ENCODE results near the gene LMF1. TPM values are rescaled to one million over a fixed set of nuclear protein-coding genes. Genes with fewer than 3 reads are reported as not detected.

Gene LMF1
- total RNA-seq, 2 experiments from 2014 or later, result 9.5 to 12.2 TPM

GRCh38 chr16:851209-851810 lies 119.5 kb downstream of the LMF1 start:
- intact Hi-C loops (cut with DNase I, micrococcal nuclease), result no loop called here
- POLR2A ChIA-PET, result no interaction called here
- Mint-ChIP-seq H3K4me1 (no peaks in the 10 kb centered on the region), H3K27ac (no peak overlapping the region), H3K4me3 (no peak overlapping the region), H3K27me3 (no peaks in the 10 kb centered on the region), H3K36me3 (ENCODE audit: low read depth) (no peaks in the 10 kb centered on the region), H3K9me3 (ENCODE audit: low read depth) (peaks cover 5% of the 10 kb centered on the region)
- DNase-seq, result no peak
- ATAC-seq, result no peak
- CTCF ChIA-PET, result interaction anchor here (0.6 kb wide), 1 partner anchor 1569 kb away, joined by 5 read pairs; no protein-coding TSS in a partner anchor

DNA sequence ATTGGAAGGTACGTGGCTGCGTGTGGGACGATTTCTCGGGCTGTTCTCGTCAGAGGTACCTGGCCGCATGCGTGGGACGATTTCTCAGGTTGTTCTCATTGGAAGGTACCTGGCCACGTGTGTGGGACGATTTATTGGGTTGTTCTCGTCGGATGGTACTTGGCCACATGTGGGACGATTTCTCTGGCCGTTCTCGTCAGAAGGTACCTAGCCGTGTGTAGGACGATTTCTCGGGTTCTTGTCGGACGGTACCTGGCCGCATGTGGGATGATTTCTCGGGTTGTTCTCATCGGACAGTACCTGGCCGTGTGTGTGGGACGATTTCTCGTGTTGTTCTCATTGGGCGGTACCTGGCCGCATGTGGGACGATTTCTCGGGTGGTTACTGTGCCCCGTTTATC lies 120.1 kb downstream of the LMF1 start:
- CTCF ChIA-PET, result interaction anchor here (0.6 kb wide), 1 partner anchor 1570 kb away, joined by 5 read pairs; no protein-coding TSS in a partner anchor
- Mint-ChIP-seq H3K9me3 (ENCODE audit: low read depth) (peaks cover 5% of the 10 kb centered on the region), H3K27me3 (no peaks in the 10 kb centered on the region), H3K27ac (no peak overlapping the region), H3K4me1 (no peaks in the 10 kb centered on the region), H3K36me3 (ENCODE audit: low read depth) (no peaks in the 10 kb centered on the region), H3K4me3 (no peak overlapping the region)
- DNase-seq, result no peak
- no peak for ATAC-seq
- intact Hi-C loops (cut with DNase I, micrococcal nuclease), result no loop called here
- POLR2A ChIA-PET, result no interaction called here

- no peaks in the 10 kb centered on the region for H3K4me1 Mint-ChIP-seq
- ATAC-seq (no peak), DNase-seq (no peak)
- H3K27ac Mint-ChIP-seq, result no peak overlapping the region
- H3K27me3 Mint-ChIP-seq, result no peaks in the 10 kb centered on the region
- CTCF ChIA-PET, result interaction anchor here (0.6 to 0.7 kb wide), 3 partner anchors 22 to 209 kb away, joined by 3 read pairs; no protein-coding TSS in a partner anchor
- no peaks in the 10 kb centered on the region for H3K36me3 Mint-ChIP-seq (ENCODE audit: low read depth)
- intact Hi-C loops (cut with DNase I, micrococcal nuclease), result no loop called here
- H3K9me3 Mint-ChIP-seq (ENCODE audit: low read depth), result peaks cover 5% of the 10 kb centered on the region
- POLR2A ChIA-PET, result interaction anchor here (0.6 kb wide), 1 partner anchor 171 kb away, joined by 3 read pairs; no protein-coding TSS in a partner anchor
- no peak overlapping the region for H3K4me3 Mint-ChIP-seq
These were observed 122.1 kb downstream of the LMF1 start for GRCh38 chr16:848510-849253.

- ChIA-PET CTCF (no interaction called here), POLR2A (no interaction called here)
- H3K27ac Mint-ChIP-seq, result no peak overlapping the region
- no peaks in the 10 kb centered on the region for H3K36me3 Mint-ChIP-seq (ENCODE audit: low read depth)
- no peaks in the 10 kb centered on the region for H3K27me3 Mint-ChIP-seq
- DNase-seq (no peak), ATAC-seq (no peak)
- intact Hi-C loops (cut with DNase I, micrococcal nuclease), result no loop called here
- H3K4me1 Mint-ChIP-seq, result no peaks in the 10 kb centered on the region
- no peak overlapping the region for H3K4me3 Mint-ChIP-seq
- peaks cover 5% of the 10 kb centered on the region for H3K9me3 Mint-ChIP-seq (ENCODE audit: low read depth)
These were observed 122.9 kb downstream of the LMF1 start for GRCh38 chr16:847681-848445.

DNA sequence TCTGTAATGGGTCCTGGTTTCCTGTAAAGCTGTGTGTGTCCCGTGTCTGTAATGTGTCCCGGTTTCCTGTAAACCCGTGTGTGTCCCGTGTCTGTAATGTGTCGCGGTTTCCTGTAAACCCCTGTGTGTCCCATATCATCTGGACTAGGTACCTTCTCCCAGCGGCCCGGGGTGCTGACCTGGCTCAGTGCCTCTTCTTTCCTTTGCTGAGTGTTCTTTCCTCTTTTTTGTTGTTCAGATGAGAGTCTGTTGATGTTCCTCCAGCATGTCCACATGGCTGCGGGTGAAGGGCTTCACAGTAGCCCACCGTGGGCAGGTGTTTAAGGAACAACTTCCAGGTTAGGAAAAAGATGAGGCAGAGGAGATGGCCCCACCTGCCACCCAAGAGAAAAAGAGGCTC lies 123.6 kb downstream of the LMF1 start:
- H3K27ac Mint-ChIP-seq, result no peak overlapping the region
- intact Hi-C loops (cut with DNase I, micrococcal nuclease), result no loop called here
- no peaks in the 10 kb centered on the region for H3K4me1 Mint-ChIP-seq
- H3K27me3 Mint-ChIP-seq, result no peaks in the 10 kb centered on the region
- peaks cover 5% of the 10 kb centered on the region for H3K9me3 Mint-ChIP-seq (ENCODE audit: low read depth)
- CTCF ChIA-PET, result no interaction called here
- no peak for ATAC-seq
- no peak for DNase-seq
- no peaks in the 10 kb centered on the region for H3K36me3 Mint-ChIP-seq (ENCODE audit: low read depth)
- no peak overlapping the region for H3K4me3 Mint-ChIP-seq
- POLR2A ChIA-PET, result no interaction called here

GRCh38 chr16:845351-845745 lies 125.4 kb downstream of the LMF1 start:
- intact Hi-C loops (cut with DNase I, micrococcal nuclease), result no loop called here
- peaks cover 4% of the 10 kb centered on the region for H3K9me3 Mint-ChIP-seq (ENCODE audit: low read depth)
- peak; percentile 3 for DNase-seq
- no peaks in the 10 kb centered on the region for H3K36me3 Mint-ChIP-seq (ENCODE audit: low read depth)
- no peaks in the 10 kb centered on the region for H3K4me1 Mint-ChIP-seq
- CTCF ChIA-PET, result no interaction called here
- no peak overlapping the region for H3K4me3 Mint-ChIP-seq
- POLR2A ChIA-PET, result no interaction called here
- ATAC-seq, result no peak
- H3K27me3 Mint-ChIP-seq, result no peaks in the 10 kb centered on the region
- no peak overlapping the region for H3K27ac Mint-ChIP-seq

DNA sequence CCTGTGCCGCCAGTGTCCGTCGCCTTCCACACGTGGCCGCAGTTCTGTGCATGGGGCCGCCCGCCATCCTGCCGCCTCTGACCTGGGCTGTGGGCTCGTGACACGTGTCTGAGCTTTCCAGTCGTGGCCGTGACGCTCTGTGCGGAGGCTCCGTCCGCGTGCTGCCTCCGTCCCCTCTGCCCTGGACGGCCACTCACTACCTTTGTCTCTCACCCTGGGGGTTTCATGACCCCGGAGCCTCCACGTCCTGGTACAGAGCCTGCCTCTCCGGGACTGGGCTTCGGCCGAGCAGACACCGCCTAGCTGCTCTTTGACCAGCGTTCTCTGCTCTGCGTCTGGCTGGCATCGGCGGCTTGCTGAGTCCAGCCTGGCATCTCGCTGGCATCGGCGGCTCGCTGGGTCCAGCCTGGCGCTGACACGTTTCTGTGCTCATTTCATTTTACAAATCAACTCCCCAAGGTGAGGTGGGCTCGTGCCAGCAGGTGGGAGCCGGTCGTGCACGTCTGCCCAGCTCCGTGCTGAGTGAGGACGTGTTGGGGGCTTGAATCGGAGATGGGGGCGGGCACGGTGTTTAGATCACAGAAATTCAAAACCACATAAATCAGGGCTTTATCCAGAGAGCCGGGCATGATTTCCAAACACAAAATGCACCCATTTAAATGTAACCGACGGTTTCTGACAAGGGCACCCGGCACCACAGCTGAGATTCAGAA lies 126.0 kb downstream of the LMF1 start:
- CTCF ChIA-PET, result no interaction called here
- Mint-ChIP-seq H3K36me3 (ENCODE audit: low read depth) (no peaks in the 10 kb centered on the region), H3K9me3 (ENCODE audit: low read depth) (no peaks in the 10 kb centered on the region), H3K27me3 (no peaks in the 10 kb centered on the region), H3K4me3 (no peak overlapping the region), H3K27ac (no peak overlapping the region), H3K4me1 (no peaks in the 10 kb centered on the region)
- intact Hi-C loops (cut with DNase I, micrococcal nuclease), result no loop called here
- no peak for ATAC-seq
- peak; percentile 2 for DNase-seq
- POLR2A ChIA-PET, result no interaction called here

- no peak for ATAC-seq
- Mint-ChIP-seq H3K27me3 (no peaks in the 10 kb centered on the region), H3K4me3 (no peak overlapping the region), H3K9me3 (ENCODE audit: low read depth) (no peaks in the 10 kb centered on the region), H3K36me3 (ENCODE audit: low read depth) (no peaks in the 10 kb centered on the region), H3K4me1 (no peaks in the 10 kb centered on the region), H3K27ac (no peak overlapping the region)
- CTCF ChIA-PET, result no interaction called here
- POLR2A ChIA-PET, result no interaction called here
- DNase-seq, result no peak
- intact Hi-C loops (cut with DNase I, micrococcal nuclease), result no loop called here
These were observed 127.0 kb downstream of the LMF1 start for GRCh38 chr16:843771-844170.

GRCh38 chr16:842711-843560 lies 127.8 kb downstream of the LMF1 start:
- ATAC-seq (no peak), DNase-seq (no peak)
- Mint-ChIP-seq H3K4me3 (no peak overlapping the region), H3K27me3 (no peaks in the 10 kb centered on the region), H3K9me3 (ENCODE audit: low read depth) (no peaks in the 10 kb centered on the region), H3K36me3 (ENCODE audit: low read depth) (no peaks in the 10 kb centered on the region), H3K27ac (no peak overlapping the region), H3K4me1 (no peaks in the 10 kb centered on the region)
- intact Hi-C loops (cut with DNase I, micrococcal nuclease), result no loop called here
- ChIA-PET CTCF (no interaction called here), POLR2A (no interaction called here)

- no peak for DNase-seq
- ATAC-seq, result no peak
- POLR2A ChIA-PET, result no interaction called here
These were observed 128.7 kb downstream of the LMF1 start for GRCh38 chr16:842061-842476.

More at GRCh38 chr16:842061-842476, 128.7 kb downstream of the LMF1 start:
- Mint-ChIP-seq H3K4me1 (no peaks in the 10 kb centered on the region), H3K27me3 (no peaks in the 10 kb centered on the region), H3K36me3 (ENCODE audit: low read depth) (no peaks in the 10 kb centered on the region), H3K27ac (no peak overlapping the region), H3K9me3 (ENCODE audit: low read depth) (no peaks in the 10 kb centered on the region), H3K4me3 (no peak overlapping the region)
- intact Hi-C loops (cut with DNase I, micrococcal nuclease), result no loop called here
- CTCF ChIA-PET, result no interaction called here
